OCI-LY3 (cell line): ENCODE data around the gene TMEM59L.

Experiments
- H2AFZ ChIP-seq: fragments of 200-600, 300-600 bp; shearing (Covaris generic); 2 replicates; pipeline ENCODE4 v1.6.0; 2014; ENCODE audit warnings: antibody characterized with exemption, low read depth, low read length
- H3K27ac ChIP-seq: fragments of 200-600, 300-600 bp; sonication (generic); 2 replicates; pipeline ENCODE4 v1.5.1; 2014; ENCODE audit warnings: mild to moderate bottlenecking, low read length, moderate library complexity, mixed read lengths
- H3K27me3 ChIP-seq: fragments of 200-600, 300-600 bp; sonication (generic); 2 replicates; pipeline ENCODE4 v1.6.1; 2014; ENCODE audit warnings: low read depth, low read length, mixed read lengths
- H3K36me3 ChIP-seq: fragments of 200-600, 300-600 bp; sonication (generic); replicated peaks from 2 replicates; pipeline ENCODE3; 2014; ENCODE audit warnings: low read depth, low read length, mixed read lengths
- H3K4me1 ChIP-seq: fragments of 300-600, 200-600 bp; sonication (generic); 2 replicates; pipeline ENCODE4 v1.6.1; 2014; ENCODE audit warnings: low read length, mixed read lengths
- H3K4me2 ChIP-seq: fragments of 200-600, 300-600 bp; sonication (generic); 2 replicates; pipeline ENCODE4 v1.6.1; 2014; ENCODE audit warnings: low read length, mixed read lengths
- H3K4me3 ChIP-seq: fragments of 300-600, 200-600 bp; sonication (generic); 2 replicates; pipeline ENCODE4 v1.5.1; 2014; ENCODE audit warnings: antibody characterized with exemption, mild to moderate bottlenecking, low read length, moderate library complexity
- H3K79me2 ChIP-seq: fragments of 300-600, 200-600 bp; shearing (Covaris generic); 2 replicates; pipeline ENCODE4 v1.6.1; 2014; ENCODE audit warnings: mild to moderate bottlenecking, low read length, mixed read lengths
- H3K9ac ChIP-seq: fragments of 300-600, 200-600 bp; shearing (Covaris generic); 2 replicates; pipeline ENCODE4 v1.6.0; 2014; ENCODE audit warnings: mild to moderate bottlenecking, low read length, moderate library complexity
- H3K9me3 ChIP-seq: fragments of 200-600, 300-600 bp; shearing (Covaris generic); 2 replicates; pipeline ENCODE4 v1.6.1; 2014; ENCODE audit warnings: low read length, mixed read lengths; ENCODE audit not compliant: insufficient read depth
- H4K20me1 ChIP-seq: fragments of 200-600, 300-600 bp; sonication (generic); 2 replicates; pipeline ENCODE4 v1.6.1; 2016; ENCODE audit warnings: low read length, mixed read lengths; ENCODE audit not compliant: insufficient read depth
- CTCF ChIP-seq: fragments of 200-600, 300-600 bp; sonication (generic); IDR thresholded peaks from 2 replicates; pipeline ENCODE4 v1.5.1; 2014; ENCODE audit warnings: antibody characterized with exemption, low read length, low read depth
- EZH2phosphoT487 ChIP-seq: fragments of 200-600 bp; shearing (Covaris generic); IDR thresholded peaks from 2 replicates; pipeline ENCODE4 v1.6.1; 2018; ENCODE audit warnings: antibody characterized with exemption, mixed run types, low read depth

Gene TMEM59L

DNA sequence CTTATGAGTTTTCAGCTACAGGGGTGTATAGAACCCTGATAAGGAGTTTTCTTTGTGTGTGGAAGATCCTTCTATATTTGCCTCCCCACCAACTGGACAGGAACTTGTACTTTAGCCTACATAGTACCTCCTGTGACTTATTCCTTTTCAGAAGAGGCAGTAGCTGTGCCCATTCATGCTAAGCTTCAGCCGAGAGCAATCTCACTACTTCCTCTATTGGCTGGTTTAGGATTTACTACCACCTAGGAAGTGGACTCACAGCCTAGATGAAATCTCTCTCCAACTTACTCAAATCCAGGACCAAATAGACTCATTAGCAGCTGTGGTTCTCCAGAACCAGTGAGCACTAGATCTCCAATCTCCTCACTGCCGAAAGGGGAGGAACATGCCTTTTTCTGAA, 26.4 kb upstream of the TMEM59L start:
- Histone ChIP-seq H2AFZ (peak overlapping the region; percentile 72; the same call in 1 of the 2 replicates), H3K36me3 (peaks cover 13% of the 10 kb centered on the region), H3K4me3 (peak overlapping the region; percentile 47), H3K27ac (peak overlapping the region; percentile 86), H3K9ac (peak overlapping the region; percentile 51; the same call in 1 of the 2 replicates), H4K20me1 (no peaks in the 10 kb centered on the region; the same call in 1 of the 2 replicates), H3K27me3 (no peaks in the 10 kb centered on the region), H3K4me2 (peak overlapping the region; percentile 70), H3K4me1 (peaks cover 34% of the 10 kb centered on the region), H3K79me2 (peaks cover 15% of the 10 kb centered on the region), H3K9me3 (peaks cover 6% of the 10 kb centered on the region; the same call in 1 of the 2 replicates)
- TF ChIP-seq CTCF (peak; percentile 28), EZH2phosphoT487 (no peak)

- H3K4me3 ChIP-seq, result peak overlapping the region; percentile 86
- peaks cover 34% of the 10 kb centered on the region for H3K4me1 ChIP-seq
Measured at GRCh38 chr19:18587561-18587960, 25.1 kb upstream of the TMEM59L start.

GRCh38 chr19:18587962-18588610, 24.6 kb upstream of the TMEM59L start:
- Histone ChIP-seq H3K4me1 (peaks cover 34% of the 10 kb centered on the region), H2AFZ (peak overlapping the region; percentile 93), H3K4me3 (peak overlapping the region; percentile 86), H3K4me2 (peak overlapping the region; percentile 98), H3K79me2 (peaks cover 15% of the 10 kb centered on the region), H4K20me1 (no peaks in the 10 kb centered on the region; the same call in 1 of the 2 replicates), H3K36me3 (peaks cover 13% of the 10 kb centered on the region), H3K27me3 (no peaks in the 10 kb centered on the region), H3K9ac (peak overlapping the region; percentile 92), H3K27ac (peak overlapping the region; percentile 92), H3K9me3 (peaks cover 6% of the 10 kb centered on the region; the same call in 1 of the 2 replicates)
- no peak for TF ChIP-seq EZH2phosphoT487
- TF ChIP-seq CTCF, result no peak

More at GRCh38 chr19:18587561-18587960, 25.1 kb upstream of the TMEM59L start:
- H4K20me1 ChIP-seq, result no peaks in the 10 kb centered on the region; the same call in 1 of the 2 replicates
- H3K27ac ChIP-seq, result peak overlapping the region; percentile 92
- H2AFZ ChIP-seq, result 0 out of 2 replicates have a peak overlapping the region, but pooled peaks have one; percentile 93
- H3K9me3 ChIP-seq, result peaks cover 6% of the 10 kb centered on the region; the same call in 1 of the 2 replicates
- peak overlapping the region; percentile 92; the same call in 1 of the 2 replicates for H3K9ac ChIP-seq
- no peaks in the 10 kb centered on the region for H3K27me3 ChIP-seq
- peak overlapping the region; percentile 98 for H3K4me2 ChIP-seq
- no peak for TF ChIP-seq EZH2phosphoT487
- no peak for TF ChIP-seq CTCF
- peaks cover 15% of the 10 kb centered on the region for H3K79me2 ChIP-seq
- H3K36me3 ChIP-seq, result peaks cover 13% of the 10 kb centered on the region

- peaks cover 34% of the 10 kb centered on the region for H3K4me1 ChIP-seq
- H3K9ac ChIP-seq, result peak within 1 kb of the TSS; percentile 92
- H3K36me3 ChIP-seq, result peaks cover 13% of the 10 kb centered on the region
- peak within 1 kb of the TSS; percentile 93 for H2AFZ ChIP-seq
- peak within 1 kb of the TSS; percentile 98 for H3K4me2 ChIP-seq
- peak within 1 kb of the TSS; percentile 86 for H3K4me3 ChIP-seq
- H3K9me3 ChIP-seq, result peaks cover 6% of the 10 kb centered on the region; the same call in 1 of the 2 replicates
- TF ChIP-seq CTCF, result peak; percentile 91
- no peak for TF ChIP-seq EZH2phosphoT487
- no peaks in the 10 kb centered on the region; the same call in 1 of the 2 replicates for H4K20me1 ChIP-seq
- H3K27ac ChIP-seq, result peak within 1 kb of the TSS; percentile 92
- H3K79me2 ChIP-seq, result peaks cover 15% of the 10 kb centered on the region
- no peaks in the 10 kb centered on the region for H3K27me3 ChIP-seq
Measured at GRCh38 chr19:18588611-18589379, 23.9 kb upstream of the TMEM59L start, which contains the start of gene REX1BD. TSS of gene REX1BD (plus strand) at chr19:18588798. CDS start at chr19:18588802, 4 bp downstream.
